GM18511 (cell line): ENCODE results near the gene FRS2.
"Not testable (repeated sequence)": the region's sequence is repeated elsewhere in the genome, so short reads cannot be mapped to it uniquely, and the experiment has no call there.

ENCODE experiments used
- ATAC-seq: cut with Tn5 transposase; IDR thresholded peaks from one replicate; pipeline ENCODE4 v1.9.1; 2021; ENCODE audit warnings: mild to moderate bottlenecking, moderate library complexity; ENCODE audit not compliant: unreplicated experiment

The FRS2 gene

GRCh38 chr12:69470189-69471075, at the start of gene FRS2:
Gene FRS2 (plus strand): TSS chr12:69470388. CDS start chr12:69569031, 98,643 bp downstream.
- ATAC-seq, result peak; percentile 96

- ATAC-seq, result no peak
Observed at GRCh38 chr12:69421548-69421947, 48.6 kb upstream of the FRS2 start.

DNA sequence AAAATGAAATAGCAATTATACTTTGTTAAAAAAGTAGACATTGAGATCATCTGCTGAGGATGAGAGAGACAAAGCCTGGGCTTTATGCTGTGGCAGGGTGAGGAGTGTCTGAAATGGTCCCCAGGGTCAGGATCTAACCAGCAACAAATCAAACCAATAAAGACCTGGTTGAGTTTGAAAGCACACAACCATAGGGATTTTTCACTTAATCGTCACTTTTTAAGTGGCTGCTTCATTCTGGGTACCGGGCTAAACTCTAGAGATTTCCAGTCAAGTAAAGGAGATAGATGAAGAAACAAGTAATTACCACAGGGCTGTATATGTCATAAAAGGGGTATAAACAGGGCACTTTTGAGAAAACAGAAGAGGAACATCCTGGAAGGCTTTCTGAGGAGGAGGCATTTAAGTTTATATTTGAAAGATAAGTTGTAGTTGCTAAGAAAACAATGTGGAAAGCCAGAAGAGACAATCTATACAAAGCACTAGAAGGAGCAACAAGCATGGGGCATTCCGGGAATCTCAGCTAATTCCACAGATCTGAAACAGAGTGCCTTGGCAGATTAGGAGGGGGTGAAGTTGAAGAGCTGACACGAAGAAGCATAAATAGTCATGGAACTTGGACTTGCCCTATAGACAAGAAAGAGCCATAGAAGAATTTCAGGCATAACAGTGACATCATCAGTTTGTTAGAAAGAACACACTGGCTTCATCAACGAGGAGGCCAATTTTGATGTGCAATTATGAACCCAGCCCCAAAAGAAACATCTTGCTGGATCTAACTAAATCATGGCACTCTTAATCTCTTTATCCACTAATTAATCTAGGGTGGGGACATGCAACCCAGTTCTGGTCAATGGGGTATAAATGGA, 46.9 kb upstream of the FRS2 start:
- ATAC-seq, result no peak

DNA sequence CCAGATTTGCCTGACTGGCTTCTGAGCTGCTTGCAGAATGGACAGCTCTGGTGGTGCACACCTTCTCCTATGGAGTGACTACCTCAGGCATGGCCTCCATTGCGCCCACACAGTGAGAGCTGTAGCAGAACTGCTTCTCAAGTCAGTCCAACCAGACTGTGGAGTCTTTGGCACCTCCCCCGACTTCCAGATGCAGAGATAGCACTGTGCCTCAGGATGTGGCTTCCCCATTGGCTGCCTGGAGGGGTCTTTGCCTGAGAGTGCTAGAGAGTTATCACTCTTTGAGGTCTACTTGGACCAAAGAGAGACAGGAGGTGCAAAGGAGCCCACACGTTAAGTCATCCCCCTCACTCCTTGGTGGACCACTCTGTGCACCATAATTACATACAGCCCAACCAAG, 44.8 kb upstream of the FRS2 start:
- no peak for ATAC-seq

GRCh38 chr12:69428351-69429073, 41.7 kb upstream of the FRS2 start:
- no peak for ATAC-seq

DNA sequence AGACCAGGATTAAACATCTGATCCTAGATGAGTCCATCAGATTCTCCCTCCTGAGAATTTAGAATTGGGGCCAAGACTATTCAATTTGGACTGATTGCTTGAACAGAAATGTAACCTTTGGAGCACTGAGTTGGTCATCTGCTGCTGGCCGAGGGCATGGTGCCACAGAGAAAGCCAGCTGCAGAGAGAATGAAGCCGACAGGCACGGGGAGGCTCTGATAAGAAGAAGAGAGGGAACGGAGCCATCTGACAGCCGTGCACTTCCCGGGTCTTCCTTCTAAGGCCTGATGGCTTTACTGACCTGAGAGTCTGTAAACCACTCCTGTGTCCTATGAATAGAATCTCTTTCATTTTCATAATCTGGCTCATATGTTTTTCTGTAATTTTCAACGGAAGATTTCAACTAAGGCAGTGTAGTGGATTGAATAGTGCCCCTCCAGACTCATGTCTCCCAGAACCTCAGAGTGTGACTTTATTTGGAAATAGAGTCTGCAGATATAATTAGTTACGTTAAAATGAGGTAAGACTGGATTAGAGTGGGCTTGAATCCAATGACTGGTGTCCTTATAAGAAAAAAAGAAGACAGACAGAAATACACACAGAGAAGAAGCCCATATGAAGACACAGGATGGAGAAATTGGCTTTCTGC, 39.1 kb upstream of the FRS2 start:
- no peak for ATAC-seq

- ATAC-seq, result no peak
Observed at GRCh38 chr12:69431591-69432222, 38.5 kb upstream of the FRS2 start.

GRCh38 chr12:69433653-69434052, 36.5 kb upstream of the FRS2 start:
- ATAC-seq, result no peak

- no peak for ATAC-seq
Observed at GRCh38 chr12:69435644-69436043, 34.5 kb upstream of the FRS2 start.

- ATAC-seq, result no peak
Observed at GRCh38 chr12:69437073-69437472, 33.1 kb upstream of the FRS2 start.

GRCh38 chr12:69438539-69438938, 31.6 kb upstream of the FRS2 start:
- no peak for ATAC-seq

DNA sequence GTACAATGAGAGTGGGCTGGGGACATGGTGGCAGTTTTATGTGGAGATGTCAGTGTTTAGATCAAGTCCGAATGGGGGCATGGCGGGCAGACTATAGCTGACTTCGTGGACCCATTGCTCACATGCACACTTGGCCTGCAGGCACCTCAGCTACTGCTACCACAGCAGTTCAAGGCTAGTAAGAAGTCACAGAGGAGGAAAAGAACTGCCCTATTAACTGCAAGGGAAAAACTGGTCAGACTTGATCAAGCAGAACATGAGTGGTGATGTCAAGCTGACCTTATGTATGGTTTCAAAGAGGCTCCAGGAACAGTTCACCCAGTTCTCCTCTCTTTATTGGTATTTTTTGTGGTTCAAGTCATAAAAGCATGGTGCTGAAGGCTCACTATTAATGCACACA, 30.2 kb upstream of the FRS2 start:
- ATAC-seq, result no peak

- ATAC-seq, result no peak
Observed at GRCh38 chr12:69440886-69441285, 29.3 kb upstream of the FRS2 start.

DNA sequence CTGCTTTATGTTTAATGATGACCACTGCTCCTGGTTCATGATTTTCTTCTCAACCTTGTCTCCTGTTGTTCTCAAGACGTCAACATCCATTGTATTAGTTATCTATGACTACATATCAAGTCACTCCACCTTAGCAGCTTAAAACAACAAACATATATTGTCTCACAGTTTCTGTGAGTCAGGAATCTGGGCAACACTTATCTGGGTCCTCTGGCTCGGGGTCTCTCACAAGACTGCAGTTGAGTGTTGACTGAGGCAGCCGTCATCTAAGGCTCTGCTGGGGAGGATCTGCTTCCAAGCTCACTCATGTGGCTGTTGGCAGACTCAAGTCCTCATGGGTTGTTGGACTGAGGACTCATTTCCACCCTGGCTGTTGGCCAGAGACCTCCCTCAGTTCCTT, 27.3 kb upstream of the FRS2 start:
- no peak for ATAC-seq

DNA sequence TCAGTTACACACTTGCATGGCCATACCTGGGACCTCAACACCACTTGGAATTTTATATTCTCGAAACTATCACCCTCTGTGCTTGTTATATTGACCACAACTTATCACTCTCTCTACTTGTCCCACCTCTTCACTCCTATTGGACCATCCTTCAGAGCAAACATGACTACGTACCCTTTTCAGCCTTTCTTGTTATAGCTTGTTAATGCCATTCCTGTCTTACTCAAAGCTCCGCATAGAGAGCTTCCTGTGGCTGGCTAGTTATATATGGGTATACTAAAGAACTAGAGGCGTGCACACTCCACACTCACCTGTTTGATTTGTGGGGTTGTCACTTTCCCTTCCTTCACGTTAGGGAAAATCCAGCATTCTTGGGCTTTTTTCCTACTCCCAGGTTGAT, 26.3 kb upstream of the FRS2 start:
- no peak for ATAC-seq

DNA sequence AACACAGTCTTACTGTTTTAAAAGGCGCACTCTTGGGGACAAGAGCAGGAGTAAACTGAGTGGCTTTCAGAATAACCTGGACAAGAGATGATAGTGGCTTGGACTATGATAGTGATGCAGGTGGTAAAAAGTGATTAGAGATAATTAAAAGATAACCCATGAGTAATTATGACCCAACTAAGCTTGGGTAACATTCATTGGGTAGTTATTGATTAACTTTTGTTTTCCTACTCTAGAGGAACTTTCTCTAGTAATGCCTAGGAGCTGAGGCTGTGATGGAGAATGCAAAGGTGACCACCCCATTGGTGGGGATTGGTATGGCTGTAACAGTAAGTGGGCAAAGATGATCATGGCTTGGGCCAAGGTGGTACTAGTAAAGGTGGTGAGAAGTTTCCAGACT, 22.3 kb upstream of the FRS2 start:
- no peak for ATAC-seq

DNA sequence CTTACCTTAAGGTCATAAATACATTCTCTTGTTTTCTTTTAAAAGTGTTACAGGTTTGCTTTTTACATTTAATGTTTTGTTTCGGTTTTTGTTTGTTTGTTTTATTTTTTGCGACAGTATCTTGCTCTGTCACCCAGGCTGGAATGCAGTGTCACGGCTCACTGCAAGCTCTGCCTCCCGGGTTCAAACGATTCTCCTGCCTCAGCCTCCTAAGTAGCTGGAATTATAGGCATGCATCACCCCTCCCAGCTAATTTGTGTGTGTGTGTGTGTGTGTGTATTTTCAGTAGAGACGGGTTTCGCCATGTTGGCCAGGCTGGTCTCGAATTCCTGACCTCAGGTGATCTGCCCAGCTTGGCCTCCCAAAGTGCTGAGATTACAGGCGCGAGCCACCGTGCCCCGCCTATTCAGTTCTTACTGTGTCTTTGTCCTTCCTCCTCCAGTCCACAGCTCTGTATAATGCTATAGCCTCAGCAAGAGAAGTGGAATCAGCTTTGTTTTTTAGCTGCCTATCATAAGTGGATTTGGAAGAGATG, 17.5 kb upstream of the FRS2 start:
- not testable (repeated sequence) for ATAC-seq

DNA sequence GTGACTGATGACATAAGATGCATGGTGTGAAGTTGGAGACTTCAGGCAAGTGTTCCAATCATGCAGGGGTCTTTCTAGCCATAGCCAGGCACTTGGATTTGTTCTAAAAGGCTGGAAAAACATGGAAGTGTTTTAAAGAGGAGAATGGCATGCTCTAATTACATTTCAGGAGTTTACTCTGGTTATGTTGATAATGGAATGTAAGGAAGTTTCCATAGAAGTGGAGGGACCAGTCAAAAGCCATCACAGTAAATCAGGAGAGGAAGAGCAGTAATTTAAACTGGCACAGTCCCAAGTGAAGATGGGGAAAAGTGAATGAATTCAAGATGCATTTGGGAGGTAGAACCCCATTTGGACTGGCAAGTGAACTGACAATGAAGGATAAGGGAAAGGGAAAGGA, 13.9 kb upstream of the FRS2 start:
- ATAC-seq, result no peak

DNA sequence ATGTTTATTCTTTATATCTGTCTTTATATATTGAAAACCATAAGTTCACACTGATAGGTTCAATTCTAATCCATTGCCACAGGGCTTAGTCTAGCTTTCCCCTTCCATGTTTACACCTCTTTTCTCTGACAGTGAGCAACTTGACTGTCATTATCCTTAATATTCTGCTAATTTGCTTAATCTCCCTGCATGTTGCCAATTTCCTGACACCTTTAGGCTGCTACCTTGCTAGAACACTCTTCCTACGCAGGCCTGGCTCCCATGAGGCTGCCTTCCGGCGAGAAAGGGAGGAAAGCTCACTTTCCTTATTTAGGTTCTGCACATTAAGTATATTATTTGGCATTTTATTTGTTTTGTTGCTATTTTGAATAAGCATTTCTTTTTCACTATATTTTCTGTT, 12.8 kb upstream of the FRS2 start:
- ATAC-seq, result no peak

GRCh38 chr12:69459477-69459876, 10.7 kb upstream of the FRS2 start:
- no peak for ATAC-seq
